ENCODE results near the gene TRIM72. TPM values are rescaled to one million over a fixed set of nuclear protein-coding genes. Genes with fewer than 3 reads are reported as not detected.
A peak's percentile ranks its signal among the peaks of the same experiment; 100 is the strongest.

TRIM72 gene
- total and polyA plus RNA-seq, 9 of the 15 experiments (the other 6 are each of a cell fraction or from before 2014, with no cell fraction given) = under 0.01 TPM; not detected in 8

DNA sequence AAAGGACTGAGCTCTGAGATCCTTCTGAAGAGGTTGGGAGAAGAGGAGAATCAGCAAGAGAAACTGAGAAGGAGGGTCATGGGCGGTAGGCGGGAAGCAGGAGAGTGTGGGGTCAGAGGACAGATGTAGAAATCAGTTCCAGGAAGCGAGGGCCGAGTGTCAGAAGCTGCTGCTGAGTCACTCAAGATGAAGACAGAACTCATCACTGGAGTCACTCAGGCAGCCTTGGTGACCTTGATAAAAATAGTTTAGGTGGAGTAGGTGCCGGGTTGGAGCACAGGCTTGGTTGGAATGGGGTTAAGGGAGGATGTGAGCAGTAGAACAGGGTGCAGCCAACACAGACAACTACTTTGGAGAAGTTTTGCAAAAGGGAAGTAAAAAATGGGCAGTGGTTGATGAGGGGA is 39.7 kb downstream of the TRIM72 start (continued):
- TF ChIP-seq, protein P1, sequence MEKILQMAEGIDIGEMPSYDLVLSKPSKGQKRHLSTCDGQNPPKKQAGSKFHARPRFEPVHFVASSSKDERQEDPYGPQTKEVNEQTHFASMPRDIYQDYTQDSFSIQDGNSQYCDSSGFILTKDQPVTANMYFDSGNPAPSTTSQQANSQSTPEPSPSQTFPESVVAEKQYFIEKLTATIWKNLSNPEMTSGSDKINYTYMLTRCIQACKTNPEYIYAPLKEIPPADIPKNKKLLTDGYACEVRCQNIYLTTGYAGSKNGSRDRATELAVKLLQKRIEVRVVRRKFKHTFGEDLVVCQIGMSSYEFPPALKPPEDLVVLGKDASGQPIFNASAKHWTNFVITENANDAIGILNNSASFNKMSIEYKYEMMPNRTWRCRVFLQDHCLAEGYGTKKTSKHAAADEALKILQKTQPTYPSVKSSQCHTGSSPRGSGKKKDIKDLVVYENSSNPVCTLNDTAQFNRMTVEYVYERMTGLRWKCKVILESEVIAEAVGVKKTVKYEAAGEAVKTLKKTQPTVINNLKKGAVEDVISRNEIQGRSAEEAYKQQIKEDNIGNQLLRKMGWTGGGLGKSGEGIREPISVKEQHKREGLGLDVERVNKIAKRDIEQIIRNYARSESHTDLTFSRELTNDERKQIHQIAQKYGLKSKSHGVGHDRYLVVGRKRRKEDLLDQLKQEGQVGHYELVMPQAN (IDR thresholded peaks at IDR 0.05; ENCODE audit: borderline replicate concordance) = no peak
- TF ChIP-seq, protein P2, sequence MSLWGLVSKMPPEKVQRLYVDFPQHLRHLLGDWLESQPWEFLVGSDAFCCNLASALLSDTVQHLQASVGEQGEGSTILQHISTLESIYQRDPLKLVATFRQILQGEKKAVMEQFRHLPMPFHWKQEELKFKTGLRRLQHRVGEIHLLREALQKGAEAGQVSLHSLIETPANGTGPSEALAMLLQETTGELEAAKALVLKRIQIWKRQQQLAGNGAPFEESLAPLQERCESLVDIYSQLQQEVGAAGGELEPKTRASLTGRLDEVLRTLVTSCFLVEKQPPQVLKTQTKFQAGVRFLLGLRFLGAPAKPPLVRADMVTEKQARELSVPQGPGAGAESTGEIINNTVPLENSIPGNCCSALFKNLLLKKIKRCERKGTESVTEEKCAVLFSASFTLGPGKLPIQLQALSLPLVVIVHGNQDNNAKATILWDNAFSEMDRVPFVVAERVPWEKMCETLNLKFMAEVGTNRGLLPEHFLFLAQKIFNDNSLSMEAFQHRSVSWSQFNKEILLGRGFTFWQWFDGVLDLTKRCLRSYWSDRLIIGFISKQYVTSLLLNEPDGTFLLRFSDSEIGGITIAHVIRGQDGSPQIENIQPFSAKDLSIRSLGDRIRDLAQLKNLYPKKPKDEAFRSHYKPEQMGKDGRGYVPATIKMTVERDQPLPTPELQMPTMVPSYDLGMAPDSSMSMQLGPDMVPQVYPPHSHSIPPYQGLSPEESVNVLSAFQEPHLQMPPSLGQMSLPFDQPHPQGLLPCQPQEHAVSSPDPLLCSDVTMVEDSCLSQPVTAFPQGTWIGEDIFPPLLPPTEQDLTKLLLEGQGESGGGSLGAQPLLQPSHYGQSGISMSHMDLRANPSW (CRISPR knock-in tag; IDR thresholded peaks at IDR 0.05) = no peak
- TF ChIP-seq FOS (IDR thresholded peaks at IDR 0.05; ENCODE audit: extremely low read depth, insufficient read length) (peak; percentile 39), HDAC2 (IDR thresholded peaks at IDR 0.05) (peak; percentile 97), ZNF764 (CRISPR knock-in tag; IDR thresholded peaks at IDR 0.05; ENCODE audit: low read depth) (no peak), ZNF184 (CRISPR knock-in tag; IDR thresholded peaks at IDR 0.05) (no peak), PURB (CRISPR knock-in tag; IDR thresholded peaks at IDR 0.05; ENCODE audit: low read depth) (no peak), KLF10 (CRISPR knock-in tag; IDR thresholded peaks at IDR 0.05) (no peak), CTBP1 (IDR thresholded peaks at IDR 0.05; ENCODE audit: borderline replicate concordance) (peak; percentile 99), PRMT5 (CRISPR knock-in tag; IDR thresholded peaks at IDR 0.05) (no peak), NRF1 (conservative IDR thresholded peaks at IDR 0.05 in 1 of 2, IDR thresholded peaks at IDR 0.05 in 1 of 2) (peak; percentile 59 to 70; a peak in 3 of 4 replicates), ZNF717 (CRISPR knock-in tag; IDR thresholded peaks at IDR 0.05) (no peak)
- TF ChIP-seq, protein P3, sequence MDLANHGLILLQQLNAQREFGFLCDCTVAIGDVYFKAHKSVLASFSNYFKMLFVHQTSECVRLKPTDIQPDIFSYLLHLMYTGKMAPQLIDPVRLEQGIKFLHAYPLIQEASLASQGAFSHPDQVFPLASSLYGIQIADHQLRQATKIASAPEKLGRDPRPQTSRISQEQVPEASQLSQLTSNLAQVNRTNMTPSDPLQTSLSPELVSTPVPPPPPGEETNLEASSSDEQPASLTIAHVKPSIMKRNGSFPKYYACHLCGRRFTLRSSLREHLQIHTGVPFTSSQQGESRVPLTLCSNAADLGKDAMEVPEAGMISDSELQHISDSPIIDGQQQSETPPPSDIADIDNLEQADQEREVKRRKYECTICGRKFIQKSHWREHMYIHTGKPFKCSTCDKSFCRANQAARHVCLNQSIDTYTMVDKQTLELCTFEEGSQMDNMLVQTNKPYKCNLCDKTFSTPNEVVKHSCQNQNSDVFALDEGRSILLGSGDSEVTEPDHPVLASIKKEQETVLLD (IDR thresholded peaks at IDR 0.05) = peak; percentile 69; the same call in 1 of the 2 replicates

Data from K562 (cell line).